ENCODE data around the gene SPOCK1. TPM values are rescaled to one million over a fixed set of nuclear protein-coding genes. Genes with fewer than 3 reads are reported as not detected.
"Not testable (repeated sequence)": the region's sequence is repeated elsewhere in the genome, so short reads cannot be mapped to it uniquely, and the experiment has no call there.

The SPOCK1 gene
- polyA plus RNA-seq = 6.3 TPM
- long read RNA-seq, donor 1 = 0 reads
- long read RNA-seq, donor 2, full-length matches to known transcripts = 3 of 3 reads
- long read RNA-seq, donor 2, partial matches to known transcripts = 0 of 3 reads
- long read RNA-seq, donor 2, other reads (novel, unspliced or antisense) = 0 of 3 reads
- long read RNA-seq, donor 3 = 0 reads
- long read RNA-seq, donor 4 = 0 reads
- long read RNA-seq, donor 5, full-length matches to known transcripts = 2 of 2 reads
- long read RNA-seq, donor 5, partial matches to known transcripts = 0 of 2 reads
- long read RNA-seq, donor 5, other reads (novel, unspliced or antisense) = 0 of 2 reads
- long read RNA-seq, donor 6 = 0 reads
- long read RNA-seq, donor 7 = 0 reads
- long read RNA-seq, donor 8, full-length matches to known transcripts = 1 of 1 reads
- long read RNA-seq, donor 8, partial matches to known transcripts = 0 of 1 reads
- long read RNA-seq, donor 8, other reads (novel, unspliced or antisense) = 0 of 1 reads
- long read RNA-seq, donor 9 = 0 reads
- long read RNA-seq, donor 10 = 0 reads
- long read RNA-seq, donor 11, full-length matches to known transcripts = 1 of 1 reads
- long read RNA-seq, donor 11, partial matches to known transcripts = 0 of 1 reads
- long read RNA-seq, donor 11, other reads (novel, unspliced or antisense) = 0 of 1 reads

DNA sequence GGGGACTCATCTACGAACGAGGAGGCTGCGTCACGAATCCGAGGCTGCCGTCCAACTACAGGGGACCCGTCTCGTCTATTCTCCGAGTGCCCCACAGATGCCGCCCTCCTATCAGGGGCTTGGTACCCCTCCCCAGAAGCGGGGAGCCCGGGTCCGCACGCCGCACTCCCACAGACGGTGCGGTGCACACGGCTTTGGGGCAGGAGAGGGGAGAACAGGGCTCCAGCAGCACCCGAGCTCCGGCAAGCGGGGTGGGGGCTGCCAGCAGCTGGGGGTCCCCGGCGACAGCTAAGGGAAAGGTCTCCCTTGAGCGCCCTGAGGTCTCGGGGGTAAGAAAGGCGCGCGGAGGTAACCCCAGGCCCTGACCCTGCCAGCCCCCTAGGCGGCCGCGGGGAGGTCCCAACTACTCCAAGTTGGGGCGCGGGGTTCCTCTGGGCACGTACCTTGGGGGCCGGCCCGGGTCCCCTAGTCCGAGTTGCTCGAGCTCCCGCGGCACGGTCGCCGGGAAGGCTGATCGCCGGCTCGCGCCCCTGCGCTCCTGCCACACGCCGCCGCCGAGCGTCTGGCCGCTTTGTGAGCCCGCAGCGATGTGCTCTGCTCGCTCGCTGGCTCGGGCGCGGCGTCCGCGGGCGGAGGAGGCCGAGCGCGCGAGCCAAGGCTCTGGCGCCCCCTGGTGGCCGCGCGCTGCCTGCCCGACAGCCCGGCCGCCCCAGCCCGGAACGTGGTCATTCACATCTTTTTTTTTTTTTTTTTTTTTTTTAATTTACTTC lies at the start of gene SPOCK1:
TSS of gene SPOCK1 (minus strand) at position 591 of the 770 bp plus-strand sequence.
- Histone ChIP-seq H3K4me3 (ENCODE audit: low read length) (peak within 1 kb of the TSS; percentile 16), H3K27ac (ENCODE audit: low read length) (no peak within 1 kb of the TSS), H3K36me3 (ENCODE audit: control insufficient read depth, insufficient read depth, low read length) (no peaks in the 10 kb centered on the region), H3K27me3 (ENCODE audit: control insufficient read depth, insufficient read depth, low read length) (peaks cover 33% of the 10 kb centered on the region), H3K4me1 (ENCODE audit: control insufficient read depth, insufficient read depth, low read length) (no peaks in the 10 kb centered on the region), H3K9me3 (ENCODE audit: control insufficient read depth, low read depth, low read length) (no peaks in the 10 kb centered on the region)
- DNase-seq = peak; percentile 41 to 57
- 4% methylated on average over 9 of the region's 78 CpGs for WGBS (ENCODE audit: insufficient coverage, low lambda C conversion rate)

GRCh38 chr5:137545956-137546355 lies 46.8 kb upstream of the SPOCK1 start:
- H3K27ac ChIP-seq (ENCODE audit: low read length) = no peak overlapping the region

DNA sequence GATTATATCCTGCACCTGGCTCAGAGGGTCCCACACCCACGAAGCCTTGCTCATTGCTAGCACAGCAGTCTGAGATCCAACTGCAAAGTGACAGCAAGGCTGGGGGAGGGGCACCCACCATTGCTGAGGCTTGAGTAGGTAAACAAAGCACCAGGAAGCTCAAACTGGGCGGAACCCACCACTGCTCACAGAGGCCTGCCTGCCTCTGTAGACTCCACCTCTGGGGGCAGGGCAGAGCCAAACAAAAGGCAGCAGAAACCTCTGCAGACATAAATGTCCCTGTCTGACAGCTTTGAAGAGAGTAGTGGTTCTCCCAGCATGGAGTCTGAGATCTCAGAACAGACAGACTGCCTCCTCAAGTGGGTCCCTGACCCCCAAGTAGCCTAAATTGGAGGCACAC lies 36.3 kb upstream of the SPOCK1 start:
- H3K27me3 ChIP-seq (ENCODE audit: control insufficient read depth, insufficient read depth, low read length); H3K27ac ChIP-seq (ENCODE audit: low read length); H3K4me3 ChIP-seq (ENCODE audit: low read length); H3K36me3 ChIP-seq (ENCODE audit: control insufficient read depth, insufficient read depth, low read length); H3K4me1 ChIP-seq (ENCODE audit: control insufficient read depth, insufficient read depth, low read length); DNase-seq; H3K9me3 ChIP-seq (ENCODE audit: control insufficient read depth, low read depth, low read length): not testable (repeated sequence)
- no CpG with 5 or more reads among the region's 2 CpGs for WGBS (ENCODE audit: insufficient coverage, low lambda C conversion rate)

More at GRCh38 chr5:137545956-137546355, 46.8 kb upstream of the SPOCK1 start:
- Histone ChIP-seq H3K4me1 (ENCODE audit: control insufficient read depth, insufficient read depth, low read length) (no peaks in the 10 kb centered on the region), H3K27me3 (ENCODE audit: control insufficient read depth, insufficient read depth, low read length) (no peaks in the 10 kb centered on the region), H3K4me3 (ENCODE audit: low read length) (no peak overlapping the region), H3K9me3 (ENCODE audit: control insufficient read depth, low read depth, low read length) (no peaks in the 10 kb centered on the region), H3K36me3 (ENCODE audit: control insufficient read depth, insufficient read depth, low read length) (no peaks in the 10 kb centered on the region)
- no CpG with 5 or more reads among the region's 4 CpGs for WGBS (ENCODE audit: insufficient coverage, low lambda C conversion rate)
- no peak for DNase-seq

DNA sequence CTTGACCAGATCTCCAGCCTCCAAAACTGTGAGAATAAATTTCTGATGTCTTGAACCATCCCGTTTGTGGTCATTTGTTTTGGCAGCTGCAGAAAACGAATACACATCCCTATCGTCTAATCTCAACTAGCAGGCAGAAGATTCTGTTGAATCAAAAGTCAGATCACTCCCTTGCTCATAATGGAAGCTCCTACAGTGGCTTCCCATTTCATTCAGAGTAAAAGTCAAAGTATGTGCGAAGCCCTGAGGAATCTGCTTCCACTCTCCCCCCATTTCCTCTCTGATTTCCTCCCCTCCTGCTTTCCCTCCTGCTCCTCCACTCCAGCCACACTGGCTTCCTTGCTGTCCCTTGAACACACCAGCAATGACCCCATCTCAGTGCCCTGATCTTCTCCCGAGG lies 34.8 kb upstream of the SPOCK1 start:
- H3K4me3 ChIP-seq (ENCODE audit: low read length) = no peak overlapping the region
- H3K27ac ChIP-seq (ENCODE audit: low read length) = no peak overlapping the region
- no peaks in the 10 kb centered on the region for H3K36me3 ChIP-seq (ENCODE audit: control insufficient read depth, insufficient read depth, low read length)
- peaks cover 4% of the 10 kb centered on the region for H3K9me3 ChIP-seq (ENCODE audit: control insufficient read depth, low read depth, low read length)
- no peaks in the 10 kb centered on the region for H3K27me3 ChIP-seq (ENCODE audit: control insufficient read depth, insufficient read depth, low read length)
- WGBS (ENCODE audit: insufficient coverage, low lambda C conversion rate) = 86% methylated on average over 1 of the region's 5 CpGs
- H3K4me1 ChIP-seq (ENCODE audit: control insufficient read depth, insufficient read depth, low read length) = no peaks in the 10 kb centered on the region
- no peak for DNase-seq

GRCh38 chr5:137531266-137531665 lies 32.1 kb upstream of the SPOCK1 start:
- H3K36me3 ChIP-seq (ENCODE audit: control insufficient read depth, insufficient read depth, low read length) = no peaks in the 10 kb centered on the region
- no peaks in the 10 kb centered on the region for H3K27me3 ChIP-seq (ENCODE audit: control insufficient read depth, insufficient read depth, low read length)
- H3K4me3 ChIP-seq (ENCODE audit: low read length) = no peak overlapping the region
- H3K4me1 ChIP-seq (ENCODE audit: control insufficient read depth, insufficient read depth, low read length) = no peaks in the 10 kb centered on the region
- no peaks in the 10 kb centered on the region for H3K9me3 ChIP-seq (ENCODE audit: control insufficient read depth, low read depth, low read length)
- H3K27ac ChIP-seq (ENCODE audit: low read length) = no peak overlapping the region
- DNase-seq = no peak

GRCh38 chr5:137521246-137521645 lies 22.1 kb upstream of the SPOCK1 start:
- WGBS (ENCODE audit: insufficient coverage, low lambda C conversion rate) = 100% methylated on average over 1 of the region's 3 CpGs
- DNase-seq = no peak
- Histone ChIP-seq H3K4me1 (ENCODE audit: control insufficient read depth, insufficient read depth, low read length) (no peaks in the 10 kb centered on the region), H3K9me3 (ENCODE audit: control insufficient read depth, low read depth, low read length) (no peaks in the 10 kb centered on the region), H3K27me3 (ENCODE audit: control insufficient read depth, insufficient read depth, low read length) (no peaks in the 10 kb centered on the region), H3K27ac (ENCODE audit: low read length) (no peak overlapping the region), H3K36me3 (ENCODE audit: control insufficient read depth, insufficient read depth, low read length) (no peaks in the 10 kb centered on the region), H3K4me3 (ENCODE audit: low read length) (no peak overlapping the region)

DNA sequence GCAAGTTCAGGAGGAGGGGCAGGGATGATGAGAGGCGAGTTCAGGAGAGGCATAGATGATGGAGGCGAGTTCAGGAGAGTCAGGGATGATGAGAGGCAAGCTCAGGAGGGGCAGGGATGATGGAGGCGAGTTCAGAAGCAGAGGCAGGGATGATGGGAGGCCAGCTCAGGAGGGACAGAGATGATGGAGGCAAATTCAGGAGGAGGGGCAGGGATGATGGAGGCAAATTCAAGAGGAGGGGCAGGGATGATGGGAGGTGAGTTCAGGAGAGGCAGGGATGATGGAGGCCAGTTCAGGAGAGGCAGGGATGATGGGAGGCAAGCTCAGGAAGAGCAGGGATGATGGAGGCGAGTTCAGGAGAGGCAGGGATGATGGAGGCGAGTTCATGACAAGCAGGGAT lies 17.8 kb upstream of the SPOCK1 start:
- Histone ChIP-seq H3K4me3 (ENCODE audit: low read length) (no peak overlapping the region), H3K36me3 (ENCODE audit: control insufficient read depth, insufficient read depth, low read length) (no peaks in the 10 kb centered on the region)

GRCh38 chr5:137516251-137516797 lies 17.2 kb upstream of the SPOCK1 start:
- peaks cover 6% of the 10 kb centered on the region for H3K27me3 ChIP-seq (ENCODE audit: control insufficient read depth, insufficient read depth, low read length)
- no peak overlapping the region for H3K27ac ChIP-seq (ENCODE audit: low read length)
- H3K4me3 ChIP-seq (ENCODE audit: low read length) = no peak overlapping the region
- no peaks in the 10 kb centered on the region for H3K9me3 ChIP-seq (ENCODE audit: control insufficient read depth, low read depth, low read length)
- 20% methylated on average over 3 of the region's 7 CpGs for WGBS (ENCODE audit: insufficient coverage, low lambda C conversion rate)
- no peaks in the 10 kb centered on the region for H3K4me1 ChIP-seq (ENCODE audit: control insufficient read depth, insufficient read depth, low read length)
- H3K36me3 ChIP-seq (ENCODE audit: control insufficient read depth, insufficient read depth, low read length) = no peaks in the 10 kb centered on the region
- DNase-seq = no peak

More for the DNA sequence above, 17.8 kb upstream of the SPOCK1 start:
- 96% methylated on average over 4 of the region's 5 CpGs for WGBS (ENCODE audit: insufficient coverage, low lambda C conversion rate)
- no peaks in the 10 kb centered on the region for H3K9me3 ChIP-seq (ENCODE audit: control insufficient read depth, low read depth, low read length)
- no peak for DNase-seq
- no peaks in the 10 kb centered on the region for H3K4me1 ChIP-seq (ENCODE audit: control insufficient read depth, insufficient read depth, low read length)
- H3K27me3 ChIP-seq (ENCODE audit: control insufficient read depth, insufficient read depth, low read length) = peaks cover 6% of the 10 kb centered on the region
- no peak overlapping the region for H3K27ac ChIP-seq (ENCODE audit: low read length)

- H3K27ac ChIP-seq (ENCODE audit: low read length) = no peak overlapping the region
- no peaks in the 10 kb centered on the region for H3K36me3 ChIP-seq (ENCODE audit: control insufficient read depth, insufficient read depth, low read length)
- DNase-seq = no peak
- peaks cover 10% of the 10 kb centered on the region for H3K27me3 ChIP-seq (ENCODE audit: control insufficient read depth, insufficient read depth, low read length)
- no peaks in the 10 kb centered on the region for H3K9me3 ChIP-seq (ENCODE audit: control insufficient read depth, low read depth, low read length)
- H3K4me1 ChIP-seq (ENCODE audit: control insufficient read depth, insufficient read depth, low read length) = no peaks in the 10 kb centered on the region
- WGBS (ENCODE audit: insufficient coverage, low lambda C conversion rate) = 43% methylated on average over 1 of the region's 5 CpGs
- no peak overlapping the region for H3K4me3 ChIP-seq (ENCODE audit: low read length)
Observed at GRCh38 chr5:137515238-137515637, 16.1 kb upstream of the SPOCK1 start.

DNA sequence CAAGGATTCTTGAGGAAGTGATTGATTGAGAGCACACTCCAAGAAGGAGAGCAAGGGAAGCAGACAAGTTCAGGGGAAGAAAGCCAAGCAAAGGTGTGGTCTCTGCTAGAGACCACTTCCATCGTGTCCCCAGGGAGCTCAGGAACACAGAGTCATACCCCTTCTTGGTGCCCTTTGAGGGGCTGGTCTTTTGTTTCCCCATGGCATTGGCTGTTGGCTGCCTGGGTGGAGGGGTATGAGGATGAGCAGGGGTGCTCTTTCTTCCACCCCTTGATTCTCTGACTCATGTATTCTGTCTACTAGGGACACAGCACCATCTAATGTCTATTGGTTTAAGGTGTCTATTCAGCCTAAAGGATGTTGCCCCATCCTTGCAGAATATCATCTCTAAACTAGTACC lies 11.5 kb upstream of the SPOCK1 start:
- WGBS (ENCODE audit: insufficient coverage, low lambda C conversion rate) = no CpG with 5 or more reads among the region's 1 CpG
- Histone ChIP-seq H3K4me1 (ENCODE audit: control insufficient read depth, insufficient read depth, low read length) (no peaks in the 10 kb centered on the region), H3K27ac (ENCODE audit: low read length) (no peak overlapping the region), H3K36me3 (ENCODE audit: control insufficient read depth, insufficient read depth, low read length) (no peaks in the 10 kb centered on the region), H3K4me3 (ENCODE audit: low read length) (no peak overlapping the region), H3K27me3 (ENCODE audit: control insufficient read depth, insufficient read depth, low read length) (peaks cover 10% of the 10 kb centered on the region), H3K9me3 (ENCODE audit: control insufficient read depth, low read depth, low read length) (no peaks in the 10 kb centered on the region)
- DNase-seq = no peak
